ENCODE results near the gene RAX2.

RAX2 gene

DNA sequence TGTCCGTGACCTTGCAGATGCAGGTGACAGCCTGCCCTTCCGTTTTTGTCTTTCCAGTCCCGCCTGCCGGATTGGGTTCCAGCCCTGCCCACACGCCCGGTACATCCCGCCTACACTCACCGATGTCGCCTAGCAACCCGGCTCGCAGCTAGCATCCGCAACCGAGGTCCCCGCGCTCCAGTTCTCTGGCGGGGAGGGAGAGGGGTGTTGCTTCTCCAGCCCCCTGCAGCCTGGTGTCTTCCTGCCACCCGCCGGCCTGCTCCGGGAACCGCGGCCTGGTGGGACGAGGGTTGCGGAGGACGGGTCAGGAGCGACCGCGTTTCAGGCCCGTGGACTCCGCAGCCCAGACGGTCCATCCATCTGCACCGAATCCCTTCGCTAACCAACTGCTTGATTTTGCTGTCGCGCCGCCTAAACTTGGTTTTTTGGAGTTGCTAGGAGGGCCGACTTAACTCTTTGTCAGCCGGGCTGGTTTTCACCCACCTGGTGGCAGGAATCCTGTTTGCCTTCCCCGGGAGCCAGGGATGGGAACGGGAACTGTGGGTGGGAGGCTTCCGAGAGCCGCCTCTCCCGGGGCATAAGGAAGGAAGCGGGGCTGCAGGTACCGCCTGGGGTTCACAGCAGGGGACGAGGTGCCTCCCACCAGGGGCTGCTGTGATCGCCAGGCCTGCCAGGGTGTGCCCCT lies 29.5 kb upstream of the RAX2 start:
- peak in 1 of 2 donors; percentile 25 for DNase-seq (ENCODE audit: low read depth in 2 of 2)

DNA sequence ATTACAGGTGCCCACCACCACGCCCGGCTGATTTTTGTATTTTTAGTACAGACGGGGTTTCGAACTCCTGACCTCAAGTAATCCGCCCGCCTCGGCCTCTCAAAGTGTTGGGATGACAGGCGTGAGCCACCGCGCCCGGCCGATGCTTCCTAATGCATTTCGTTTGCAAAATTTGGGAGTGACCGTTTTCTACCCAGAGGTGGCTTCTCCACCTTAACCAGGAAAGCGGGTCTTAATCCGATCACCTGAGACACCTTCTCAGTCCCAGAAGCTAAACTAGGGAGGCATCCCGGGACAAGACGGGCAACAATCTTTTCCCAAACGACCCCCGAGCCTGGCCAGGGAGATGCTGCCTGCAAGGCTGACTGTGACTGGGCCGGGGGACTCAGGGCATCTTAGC lies 29.0 kb upstream of the RAX2 start:
- DNase-seq (ENCODE audit: low read depth in 2 of 2) = no peak

DNA sequence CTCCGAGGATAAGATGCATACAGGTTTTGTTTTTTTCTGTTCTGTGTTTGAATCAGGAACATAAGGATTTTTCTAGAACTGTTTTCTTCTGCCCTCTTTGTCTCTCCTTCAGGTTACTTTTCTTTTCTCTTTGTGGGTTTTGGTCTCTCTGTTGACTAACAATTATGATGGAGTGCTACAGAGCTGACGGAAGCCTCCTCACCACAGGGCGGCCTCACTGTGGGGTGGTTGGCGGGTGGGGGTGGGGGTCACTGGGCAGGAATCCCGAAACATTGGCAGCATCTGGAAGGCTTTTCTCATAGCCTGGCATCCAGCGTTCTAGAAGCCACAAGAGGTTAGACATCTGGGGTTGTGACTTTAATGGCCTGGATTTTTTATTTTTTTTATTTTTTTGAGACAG lies 26.1 kb upstream of the RAX2 start:
- no peak for DNase-seq (ENCODE audit: low read depth in 2 of 2)

DNA sequence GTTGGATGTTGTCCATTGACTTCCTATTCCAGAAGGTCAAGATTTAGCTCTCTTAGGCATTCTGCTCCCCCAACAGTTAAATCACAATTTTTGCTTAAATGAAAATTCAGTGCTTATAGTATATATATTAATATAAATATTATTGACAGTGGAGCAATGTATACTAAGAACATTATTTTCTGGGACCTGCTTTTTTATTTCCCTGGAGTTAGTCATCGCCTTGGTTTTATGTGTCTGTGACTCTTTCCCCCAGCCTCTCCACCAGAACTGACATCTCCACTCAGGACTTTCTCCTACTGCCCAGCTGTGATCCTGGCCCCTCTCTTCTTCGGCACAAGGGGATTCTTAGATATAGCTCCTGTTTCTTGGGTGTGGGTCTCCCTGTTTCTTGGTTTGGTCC lies 24.3 kb upstream of the RAX2 start:
- DNase-seq (ENCODE audit: low read depth in 2 of 2) = no peak

DNA sequence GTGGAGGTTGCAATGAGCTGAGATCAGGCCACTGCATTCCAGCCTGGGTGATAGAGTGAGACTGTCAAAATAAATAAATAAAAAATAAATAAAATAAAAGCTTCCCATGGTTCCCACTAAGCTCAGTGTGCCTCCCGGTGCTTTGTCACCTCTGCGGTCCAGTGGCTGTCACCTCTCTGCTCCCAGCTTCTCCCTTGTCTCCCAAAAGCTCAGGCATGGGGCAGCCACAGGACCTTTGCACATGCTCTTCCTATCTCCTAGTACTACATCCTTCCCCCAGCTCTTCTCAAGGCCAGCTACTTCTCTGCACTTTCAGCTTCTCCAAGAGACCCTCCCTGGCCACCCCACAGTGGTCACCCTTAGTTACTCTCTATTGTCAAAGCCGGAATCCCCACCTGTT lies 21.8 kb upstream of the RAX2 start:
- no peak for DNase-seq (ENCODE audit: low read depth in 2 of 2)

DNA sequence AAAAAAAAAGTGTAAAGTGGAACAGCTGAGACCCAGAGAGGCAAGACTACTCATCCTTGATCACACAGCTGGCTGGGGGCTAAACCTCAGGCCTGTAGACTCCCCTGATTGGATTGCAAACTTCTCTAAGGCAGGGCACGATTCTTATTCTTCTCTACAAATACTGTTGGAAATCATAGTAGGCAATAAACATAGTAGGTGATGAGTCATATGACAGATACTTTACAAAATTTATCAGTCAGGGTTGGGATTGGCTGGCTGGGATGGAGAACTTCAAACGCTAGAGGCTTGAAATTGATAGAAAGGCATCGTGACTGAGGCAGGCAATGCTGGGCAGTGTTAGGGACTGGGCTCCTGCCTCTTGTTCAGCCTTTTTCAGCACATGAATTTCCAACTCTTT lies 20.1 kb upstream of the RAX2 start:
- no peak for DNase-seq (ENCODE audit: low read depth in 2 of 2)

DNA sequence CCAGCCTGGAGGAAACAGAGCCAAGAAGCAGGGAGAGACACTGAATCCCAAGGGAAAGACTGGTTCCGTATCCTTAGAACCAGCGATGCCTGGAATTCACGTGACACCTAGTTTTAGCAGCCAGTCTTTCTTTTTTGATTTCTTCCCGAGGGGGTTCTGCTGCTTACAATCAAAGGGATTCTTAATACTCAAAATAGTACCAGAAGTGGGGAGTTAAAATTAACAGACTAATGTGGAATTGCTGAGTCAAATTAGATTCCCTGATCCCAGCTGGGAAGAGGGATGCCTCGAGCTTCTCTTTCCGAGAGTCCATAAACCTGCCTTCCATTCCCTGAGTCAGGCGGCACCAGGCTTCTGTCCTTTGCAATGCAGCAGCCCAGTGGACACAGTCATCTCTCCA lies 18.9 kb upstream of the RAX2 start:
- DNase-seq (ENCODE audit: low read depth in 2 of 2) = no peak

- no peak for DNase-seq (ENCODE audit: low read depth in 2 of 2)
Measured at GRCh38 chr19:3790209-3790734, 18.2 kb upstream of the RAX2 start.

- DNase-seq (ENCODE audit: low read depth in 2 of 2) = no peak
Measured at GRCh38 chr19:3788996-3789778, 17.2 kb upstream of the RAX2 start.

DNA sequence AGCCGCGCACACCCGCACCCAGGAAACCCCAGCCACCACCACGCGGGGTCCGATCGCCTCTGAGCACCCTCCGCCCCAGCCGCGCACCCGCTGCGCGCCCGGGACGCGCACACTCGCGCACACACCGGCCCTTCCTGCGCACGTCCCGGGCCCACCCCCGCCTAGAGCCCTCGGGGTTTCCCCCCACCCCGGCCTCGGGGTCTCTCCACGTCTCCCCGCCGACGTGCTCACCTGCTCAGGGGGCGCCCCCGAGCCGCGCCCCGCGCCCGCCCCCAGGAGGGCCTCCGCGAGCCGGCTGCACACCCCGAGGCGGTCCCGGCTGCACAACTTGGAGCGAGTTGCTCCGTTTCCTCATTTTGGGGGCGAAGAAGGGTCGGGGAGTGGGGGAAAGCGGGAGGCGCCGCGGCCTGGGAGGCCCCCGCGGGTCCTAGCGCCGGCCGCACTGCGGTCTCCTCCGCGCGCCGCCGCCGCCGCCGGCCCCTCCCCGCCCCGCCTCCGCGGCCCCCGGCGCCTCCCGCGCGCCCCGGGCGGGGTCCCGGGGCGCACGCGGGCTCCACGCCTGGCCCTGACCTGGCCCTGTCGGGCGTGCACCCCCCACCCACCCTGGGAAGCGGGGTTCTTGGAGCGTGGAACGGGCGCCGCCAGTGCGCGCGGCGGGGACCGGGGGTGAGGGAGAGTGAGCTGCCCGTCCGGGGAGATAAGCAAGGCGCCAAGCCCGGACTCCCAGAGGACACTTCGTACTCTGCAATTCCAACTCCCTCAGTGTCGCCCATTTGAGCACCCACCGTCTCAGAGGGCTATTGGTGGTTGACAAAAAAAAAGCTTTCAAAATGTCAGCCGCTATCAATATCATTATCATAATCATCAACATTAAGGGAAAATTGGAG lies 14.2 kb upstream of the RAX2 start, which contains the start of gene MATK:
MATK (minus strand) TSS at position 444 of the 887 bp plus-strand sequence. CDS start 1,246 bp downstream, outside the sequence.
- no peak for DNase-seq (ENCODE audit: low read depth in 2 of 2)

DNA sequence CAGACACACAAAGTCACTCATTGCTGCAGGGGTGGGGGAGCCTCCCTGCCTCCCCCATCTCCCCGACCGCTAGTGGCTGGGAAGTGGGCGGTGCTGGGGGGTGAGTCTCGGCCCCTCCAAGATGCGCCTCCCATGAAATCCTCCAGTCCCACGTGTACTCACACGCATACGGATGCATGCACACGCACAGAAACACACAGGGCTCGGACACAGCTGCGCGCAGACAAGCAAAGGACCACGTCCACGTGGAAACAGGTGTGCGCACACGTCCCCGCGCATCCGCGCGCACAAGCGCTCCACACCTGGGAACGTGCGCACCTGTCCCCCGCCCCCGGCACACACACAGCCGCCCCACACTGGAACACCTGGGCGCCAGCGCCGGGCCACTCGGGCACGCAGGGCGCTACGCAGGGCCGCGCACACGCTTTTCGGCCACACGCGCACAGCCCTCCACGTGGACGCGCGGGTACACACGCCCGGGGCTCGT lies 13.5 kb upstream of the RAX2 start:
- no peak for DNase-seq (ENCODE audit: low read depth in 2 of 2)

DNA sequence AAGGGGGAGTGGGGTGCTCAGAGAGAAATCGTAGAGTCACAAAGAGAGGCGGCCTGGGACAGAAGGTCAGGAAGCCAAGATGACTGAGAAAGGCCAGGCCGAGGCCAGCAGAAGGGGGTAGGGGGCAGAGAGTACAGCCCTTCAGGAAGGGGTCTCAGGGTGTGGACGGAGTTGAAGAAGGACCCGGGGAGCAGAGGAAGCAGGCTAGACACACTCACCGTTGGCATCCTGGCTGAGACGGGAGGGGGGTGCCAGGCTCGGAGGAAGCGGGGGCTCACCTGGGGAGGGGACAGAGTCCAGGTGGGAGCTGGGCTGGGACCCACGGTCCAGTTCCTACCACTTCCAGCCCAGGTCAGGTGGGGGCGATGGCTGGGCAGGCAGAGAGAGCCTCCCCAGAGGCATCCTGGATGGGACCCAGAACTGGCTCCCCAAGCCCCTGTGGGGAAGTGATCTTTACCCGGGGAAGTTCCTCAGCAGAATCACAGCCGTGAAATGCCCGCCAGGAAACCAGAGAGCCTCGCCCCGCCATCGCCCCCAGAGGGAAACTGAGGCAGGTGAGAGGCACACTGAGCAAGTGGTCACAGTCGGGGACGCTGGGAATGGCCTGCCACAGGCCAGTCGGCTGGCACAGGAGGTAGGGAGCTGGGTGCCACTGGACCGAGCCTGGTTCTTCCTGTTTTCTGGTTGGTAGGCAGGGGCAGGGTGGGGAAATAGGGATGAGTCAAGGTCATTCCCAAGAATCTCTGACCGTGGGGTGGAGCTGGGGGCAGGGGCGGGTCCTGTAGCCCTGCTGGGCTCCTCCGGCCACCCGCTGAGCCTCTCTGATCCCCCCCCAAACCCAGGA lies 12.8 kb upstream of the RAX2 start:
- no peak for DNase-seq (ENCODE audit: low read depth in 2 of 2)

DNA sequence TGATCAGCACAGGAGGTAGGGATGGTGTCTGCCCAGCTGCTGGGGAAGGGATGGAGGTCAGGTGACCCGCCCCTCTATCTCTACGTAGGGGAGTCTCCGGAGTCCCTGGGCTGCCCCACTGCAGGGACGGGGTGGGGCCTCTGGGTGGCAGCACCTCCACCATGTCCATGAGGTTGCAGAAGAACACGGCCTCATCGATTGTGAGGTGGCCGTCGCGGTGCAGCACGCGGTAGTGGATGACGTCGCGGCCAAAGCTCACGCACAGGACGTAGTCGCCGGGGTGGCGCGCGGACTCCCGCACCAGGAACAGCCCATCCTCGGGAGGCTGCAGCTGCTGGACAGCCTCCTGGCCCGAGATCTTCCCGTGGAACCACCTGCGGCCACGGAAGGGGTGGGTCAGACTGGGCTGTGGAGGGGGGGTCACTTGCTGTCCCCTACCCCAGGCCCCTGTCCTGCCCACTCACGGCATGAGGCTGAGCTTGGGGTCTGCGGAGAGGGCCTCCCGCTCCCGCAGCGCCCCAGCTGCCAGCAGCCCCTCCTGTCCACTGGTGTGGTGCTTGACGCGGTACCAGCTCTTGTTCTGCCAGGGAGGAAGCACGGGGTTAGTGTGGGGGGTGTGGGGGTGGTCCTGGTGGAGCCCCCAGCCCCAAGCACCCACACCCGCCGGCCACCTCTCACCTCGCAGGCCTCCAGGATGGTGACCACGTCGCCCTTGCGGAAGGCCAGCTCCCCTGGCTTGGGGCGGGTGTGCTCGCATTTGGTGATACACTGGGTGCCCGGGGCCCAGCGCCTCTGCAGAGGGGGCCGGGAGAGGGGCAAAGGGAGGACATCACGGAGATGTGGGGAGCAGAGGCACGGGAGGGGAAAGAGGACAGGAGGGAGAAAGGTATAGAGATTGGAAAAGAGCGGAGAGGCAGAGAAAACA lies 11.9 kb upstream of the RAX2 start:
- no peak for DNase-seq (ENCODE audit: low read depth in 2 of 2)

GRCh38 chr19:3782903-3783302 lies 10.9 kb upstream of the RAX2 start:
- no peak for DNase-seq (ENCODE audit: low read depth in 2 of 2)

- DNase-seq (ENCODE audit: low read depth in 2 of 2) = no peak
Measured at GRCh38 chr19:3782330-3782729, 10.3 kb upstream of the RAX2 start.

- DNase-seq (ENCODE audit: low read depth in 2 of 2) = no peak
Measured at GRCh38 chr19:3781603-3782002, 9.6 kb upstream of the RAX2 start.

DNA sequence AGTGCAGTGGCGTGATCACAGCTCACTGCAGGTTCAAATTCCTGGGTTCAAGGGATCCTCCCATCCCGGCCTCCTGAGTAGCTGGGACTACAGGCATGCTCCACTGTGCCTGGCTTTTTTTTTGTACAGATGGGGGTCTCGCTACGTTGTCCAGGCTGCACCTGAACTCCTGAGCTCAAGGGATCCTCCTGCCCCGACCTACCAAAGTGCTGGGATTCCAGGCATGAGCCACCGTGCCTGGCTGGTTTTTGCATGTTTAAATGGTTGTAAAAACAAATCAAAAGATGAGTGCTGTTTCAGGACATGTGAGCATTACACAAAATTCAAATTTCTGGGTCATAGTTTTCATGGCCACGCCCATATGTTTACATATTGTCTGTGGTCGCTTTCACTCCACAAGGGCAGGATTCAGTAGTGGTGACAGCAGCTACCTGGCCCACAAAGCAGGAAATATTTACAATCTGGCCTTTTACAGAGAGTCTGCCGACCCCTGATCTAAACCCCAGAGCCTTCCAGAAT lies 8.8 kb upstream of the RAX2 start:
- DNase-seq (ENCODE audit: low read depth in 2 of 2) = no peak

- no peak for DNase-seq (ENCODE audit: low read depth in 2 of 2)
Measured at GRCh38 chr19:3778899-3779723, 7.1 kb upstream of the RAX2 start.
